ENCODE results near the gene SCN8A. TPM values are rescaled to one million over a fixed set of nuclear protein-coding genes. Genes with fewer than 3 reads are reported as not detected.

The SCN8A gene
- total RNA-seq, 1 donor from 2014 or later, result 0.53 TPM

GRCh38 chr12:51692016-51692415 is 101.0 kb downstream of the SCN8A start:
- DNase-seq, result no peak
- intact Hi-C loops (cut with DNase I), result no loop called here
- no peaks in the 10 kb centered on the region for H3K9me3 ChIP-seq
- H3K27ac ChIP-seq, result no peak overlapping the region
- no peaks in the 10 kb centered on the region for H3K27me3 ChIP-seq (ENCODE audit: low read depth)
- no peaks in the 10 kb centered on the region for H3K36me3 ChIP-seq
- H3K4me1 ChIP-seq, result no peaks in the 10 kb centered on the region
- H3K4me3 ChIP-seq, result no peak overlapping the region
- no peak for ATAC-seq
- no peak for TF ChIP-seq CTCF (IDR thresholded peaks at IDR 0.05)

- H3K27me3 ChIP-seq (ENCODE audit: low read depth), result no peaks in the 10 kb centered on the region
- no peak overlapping the region for H3K27ac ChIP-seq
- TF ChIP-seq CTCF (IDR thresholded peaks at IDR 0.05), result no peak
- no peaks in the 10 kb centered on the region for H3K4me1 ChIP-seq
- no peaks in the 10 kb centered on the region for H3K9me3 ChIP-seq
- H3K36me3 ChIP-seq, result no peaks in the 10 kb centered on the region
- no peak for ATAC-seq
- DNase-seq, result no peak
- H3K4me3 ChIP-seq, result no peak overlapping the region
- intact Hi-C loops (cut with DNase I), result no loop called here
Measured at GRCh38 chr12:51693569-51693968, 102.5 kb downstream of the SCN8A start.

- Histone ChIP-seq H3K4me1 (no peaks in the 10 kb centered on the region), H3K4me3 (no peak overlapping the region), H3K27me3 (ENCODE audit: low read depth) (no peaks in the 10 kb centered on the region), H3K9me3 (no peaks in the 10 kb centered on the region), H3K36me3 (no peaks in the 10 kb centered on the region), H3K27ac (no peak overlapping the region)
- ATAC-seq (no peak), DNase-seq (no peak)
- intact Hi-C loops (cut with DNase I), result no loop called here
- TF ChIP-seq CTCF (IDR thresholded peaks at IDR 0.05), result no peak
Measured at GRCh38 chr12:51694146-51694545, 103.1 kb downstream of the SCN8A start.

- no peaks in the 10 kb centered on the region for H3K4me1 ChIP-seq
- no peaks in the 10 kb centered on the region for H3K9me3 ChIP-seq
- DNase-seq (no peak), ATAC-seq (no peak)
- intact Hi-C loops (cut with DNase I), result no loop called here
- no peak overlapping the region for H3K4me3 ChIP-seq
- no peaks in the 10 kb centered on the region for H3K36me3 ChIP-seq
- no peak for TF ChIP-seq CTCF (IDR thresholded peaks at IDR 0.05)
- no peaks in the 10 kb centered on the region for H3K27me3 ChIP-seq (ENCODE audit: low read depth)
- no peak overlapping the region for H3K27ac ChIP-seq
Measured at GRCh38 chr12:51695241-51696010, 104.4 kb downstream of the SCN8A start.

GRCh38 chr12:51699219-51699618 is 108.2 kb downstream of the SCN8A start:
- DNase-seq, result no peak
- Histone ChIP-seq H3K9me3 (no peaks in the 10 kb centered on the region), H3K4me3 (no peak overlapping the region), H3K4me1 (no peaks in the 10 kb centered on the region), H3K27ac (no peak overlapping the region), H3K27me3 (ENCODE audit: low read depth) (no peaks in the 10 kb centered on the region), H3K36me3 (no peaks in the 10 kb centered on the region)
- ATAC-seq, result no peak
- no peak for TF ChIP-seq CTCF (IDR thresholded peaks at IDR 0.05)
- intact Hi-C loops (cut with DNase I), result no loop called here

Data from lower lobe of right lung (tissue), 2 donors.